Smooth muscle cell (in vitro differentiated cells): Measurements from ENCODE around the gene DMPK. TPM values are rescaled to one million over a fixed set of nuclear protein-coding genes. Genes with fewer than 3 reads are reported as not detected.

Experiments used
- polyA plus RNA-seq: library from polyadenylated mRNA; unstranded; fragments of >200 nt; fragmentation: Nextera tagmentation; extraction: Ambion mirVana; gene quantifications from 2 replicates; pipeline ENCODE4 v1.2.1, GENCODE V29; 2016
- total RNA-seq: library from RNA; depleted of rRNA; stranded (reverse); fragments of >200 nt; gene quantifications from 2 replicates; pipeline ENCODE4 v1.2.3, GENCODE V29; 2014

DMPK gene
- total and polyA plus RNA-seq, 2 experiments from 2014 or later: 23.6 to 32.7 TPM

Other genes with a start within 250 kb of the DMPK start
- 6.2 and 8.8 TPM in 2 replicates for gene OPA3, start 197.7 kb downstream of the DMPK start, total RNA-seq
- gene OPA3, start 197.7 kb downstream of the DMPK start, polyA plus RNA-seq: 10.3 and 13.3 TPM in 2 replicates
- gene GPR4, start 180.3 kb downstream of the DMPK start, total RNA-seq: not detected in 2 replicates
- 0.31 TPM in 1 of 2 replicates, not detected in the other for gene GPR4, start 180.3 kb downstream of the DMPK start, polyA plus RNA-seq
- 7.7 and 15.6 TPM in 2 replicates for gene EML2, start 143.1 kb downstream of the DMPK start, total RNA-seq
- gene EML2, start 143.1 kb downstream of the DMPK start, polyA plus RNA-seq: 19.0 and 20.8 TPM in 2 replicates
- gene GIPR, start 114.3 kb downstream of the DMPK start, total RNA-seq: 0.99 and 1.8 TPM in 2 replicates
- gene GIPR, start 114.3 kb downstream of the DMPK start, polyA plus RNA-seq: 2.4 and 3.4 TPM in 2 replicates
- 234 and 284 TPM in 2 replicates for gene SNRPD2, start 90.5 kb downstream of the DMPK start, total RNA-seq
- gene SNRPD2, start 90.5 kb downstream of the DMPK start, polyA plus RNA-seq: 637 and 690 TPM in 2 replicates
- 12.2 and 12.9 TPM in 2 replicates for gene QPCTL, start 89.8 kb downstream of the DMPK start, total RNA-seq
- 10.0 and 13.3 TPM in 2 replicates for gene QPCTL, start 89.8 kb downstream of the DMPK start, polyA plus RNA-seq
- 5.6 and 7.2 TPM in 2 replicates for gene FBXO46, start 51.6 kb downstream of the DMPK start, total RNA-seq
- 7.9 and 13.1 TPM in 2 replicates for gene FBXO46, start 51.6 kb downstream of the DMPK start, polyA plus RNA-seq
- not detected in 2 replicates for gene MEIOSIN, start 49.1 kb downstream of the DMPK start, total RNA-seq
- gene MEIOSIN, start 49.1 kb downstream of the DMPK start, polyA plus RNA-seq: 0.12 TPM in 1 of 2 replicates, not detected in the other
- 10.2 and 15.3 TPM in 2 replicates for gene SIX5, start 13.2 kb downstream of the DMPK start, total RNA-seq
- gene SIX5, start 13.2 kb downstream of the DMPK start, polyA plus RNA-seq: 16.0 and 19.7 TPM in 2 replicates
- gene DMWD, start 10.4 kb upstream of the DMPK start, total RNA-seq: 14.9 and 16.1 TPM in 2 replicates
- gene DMWD, start 10.4 kb upstream of the DMPK start, polyA plus RNA-seq: 57.6 and 96.4 TPM in 2 replicates
- gene RSPH6A, start 32.8 kb upstream of the DMPK start, total RNA-seq: 0.22 TPM in 1 of 2 replicates, not detected in the other
- gene RSPH6A, start 32.8 kb upstream of the DMPK start, polyA plus RNA-seq: 0.15 TPM in 1 of 2 replicates, not detected in the other
- 30.9 and 33.3 TPM in 2 replicates for gene SYMPK, start 80.7 kb upstream of the DMPK start, total RNA-seq
- gene SYMPK, start 80.7 kb upstream of the DMPK start, polyA plus RNA-seq: 28.6 and 34.1 TPM in 2 replicates
- gene FOXA3, start 81.8 kb upstream of the DMPK start, total RNA-seq: 0.13 and 0.76 TPM in 2 replicates
- 0.50 and 0.65 TPM in 2 replicates for gene FOXA3, start 81.8 kb upstream of the DMPK start, polyA plus RNA-seq
- gene IRF2BP1, start 103.7 kb upstream of the DMPK start, total RNA-seq: 10.4 and 19.0 TPM in 2 replicates
- gene IRF2BP1, start 103.7 kb upstream of the DMPK start, polyA plus RNA-seq: 11.2 and 12.9 TPM in 2 replicates
- 1.6 and 3.9 TPM in 2 replicates for gene MYPOP, start 120.1 kb upstream of the DMPK start, total RNA-seq
- gene MYPOP, start 120.1 kb upstream of the DMPK start, polyA plus RNA-seq: 2.1 and 3.5 TPM in 2 replicates
- gene NANOS2, start 132.3 kb upstream of the DMPK start, total RNA-seq: not detected in 2 replicates
- gene NANOS2, start 132.3 kb upstream of the DMPK start, polyA plus RNA-seq: not detected in 2 replicates
- gene NOVA2, start 191.4 kb upstream of the DMPK start, total RNA-seq: 0.04 TPM in 2 replicates
- 0.24 TPM in 1 of 2 replicates, not detected in the other for gene NOVA2, start 191.4 kb upstream of the DMPK start, polyA plus RNA-seq
- gene CCDC61, start 213.0 kb upstream of the DMPK start, total RNA-seq: 5.3 and 10.0 TPM in 2 replicates
- 7.0 and 8.3 TPM in 2 replicates for gene CCDC61, start 213.0 kb upstream of the DMPK start, polyA plus RNA-seq
- gene PGLYRP1, start 240.6 kb upstream of the DMPK start, total RNA-seq: not detected in 2 replicates
- gene PGLYRP1, start 240.6 kb upstream of the DMPK start, polyA plus RNA-seq: not detected in 2 replicates